H54 (cell line): Measurements from ENCODE around the gene GREM1.

Experiments used
- DNase-seq: peaks from one replicate; pipeline ENCODE4 v3.0.0; 2011; ENCODE audit warnings: low spot score, mixed read lengths; ENCODE audit not compliant: insufficient read length
- FAIRE-seq: peaks from 3 replicates; lab custom pipeline; 2011; peaks lifted over from hg19 to GRCh38; lab: Jason Lieb, UNC
- POLR2A ChIP-seq: IDR thresholded peaks from 2 replicates; pipeline ENCODE4 v1.6.1; 2011; ENCODE audit warnings: low read depth, mild to moderate bottlenecking, low read length

Gene GREM1

GRCh38 chr15:32683906-32684584, 33.8 kb upstream of the GREM1 start:
- TF ChIP-seq POLR2A: no peak
- peak; percentile 27 for FAIRE-seq
- DNase-seq: peak; percentile 53

GRCh38 chr15:32685576-32685975, 32.2 kb upstream of the GREM1 start:
- TF ChIP-seq POLR2A: no peak
- DNase-seq (no peak), FAIRE-seq (no peak)

- no peak for FAIRE-seq
- TF ChIP-seq POLR2A: no peak
Measured at GRCh38 chr15:32687556-32687955, 30.2 kb upstream of the GREM1 start.

DNA sequence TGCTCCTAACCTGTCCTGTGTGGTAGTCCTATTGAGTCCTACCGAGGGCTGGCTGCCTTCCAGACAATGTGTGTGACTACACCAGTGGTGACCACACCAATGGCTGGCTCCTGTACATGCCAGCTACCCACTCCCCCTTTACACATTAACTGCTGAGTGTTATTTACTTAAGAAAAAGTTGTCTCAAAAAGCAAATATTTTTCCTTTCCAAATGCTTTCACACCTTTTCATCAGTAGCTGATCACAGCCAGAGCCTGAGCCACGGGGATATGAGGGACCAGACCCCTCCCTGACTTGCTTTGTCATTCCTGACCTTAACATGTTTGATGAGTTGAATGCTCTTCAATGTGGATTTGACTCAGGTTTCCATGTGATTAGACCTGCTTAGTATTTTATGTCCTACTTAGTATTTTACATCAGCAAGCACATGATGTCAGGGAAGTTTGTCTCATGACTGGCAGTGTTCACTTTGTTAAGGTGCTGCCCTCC, 29.6 kb upstream of the GREM1 start:
- FAIRE-seq (no peak), DNase-seq (no peak)
- TF ChIP-seq POLR2A: no peak

More at GRCh38 chr15:32687556-32687955, 30.2 kb upstream of the GREM1 start:
- DNase-seq: no peak

GRCh38 chr15:32690941-32691688, 26.7 kb upstream of the GREM1 start:
- FAIRE-seq: no peak
- no peak for DNase-seq
- no peak for TF ChIP-seq POLR2A

DNA sequence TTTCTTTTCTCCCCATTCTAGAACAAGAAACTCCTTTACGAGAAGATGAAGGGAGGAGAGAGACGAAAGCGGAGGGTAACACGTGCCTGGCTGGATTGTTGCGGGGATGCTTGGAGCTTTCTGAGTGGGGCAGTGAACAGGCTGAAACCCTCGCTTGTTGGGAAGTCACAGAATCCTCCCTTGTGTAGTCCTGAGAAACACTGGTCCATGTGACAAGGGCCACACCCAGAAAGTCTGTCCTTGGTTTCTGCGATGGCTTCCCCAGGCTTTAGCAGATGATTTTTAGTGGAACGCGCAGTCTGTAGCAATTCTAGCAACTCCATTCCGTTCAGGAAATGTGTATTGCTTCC, 26.1 kb upstream of the GREM1 start:
- FAIRE-seq: no peak
- no peak for DNase-seq
- TF ChIP-seq POLR2A: no peak

GRCh38 chr15:32692286-32692685, 25.5 kb upstream of the GREM1 start:
- TF ChIP-seq POLR2A: no peak
- DNase-seq (no peak), FAIRE-seq (no peak)

GRCh38 chr15:32694222-32694983, 23.4 kb upstream of the GREM1 start:
- no peak for DNase-seq
- TF ChIP-seq POLR2A: no peak
- no peak for FAIRE-seq

DNA sequence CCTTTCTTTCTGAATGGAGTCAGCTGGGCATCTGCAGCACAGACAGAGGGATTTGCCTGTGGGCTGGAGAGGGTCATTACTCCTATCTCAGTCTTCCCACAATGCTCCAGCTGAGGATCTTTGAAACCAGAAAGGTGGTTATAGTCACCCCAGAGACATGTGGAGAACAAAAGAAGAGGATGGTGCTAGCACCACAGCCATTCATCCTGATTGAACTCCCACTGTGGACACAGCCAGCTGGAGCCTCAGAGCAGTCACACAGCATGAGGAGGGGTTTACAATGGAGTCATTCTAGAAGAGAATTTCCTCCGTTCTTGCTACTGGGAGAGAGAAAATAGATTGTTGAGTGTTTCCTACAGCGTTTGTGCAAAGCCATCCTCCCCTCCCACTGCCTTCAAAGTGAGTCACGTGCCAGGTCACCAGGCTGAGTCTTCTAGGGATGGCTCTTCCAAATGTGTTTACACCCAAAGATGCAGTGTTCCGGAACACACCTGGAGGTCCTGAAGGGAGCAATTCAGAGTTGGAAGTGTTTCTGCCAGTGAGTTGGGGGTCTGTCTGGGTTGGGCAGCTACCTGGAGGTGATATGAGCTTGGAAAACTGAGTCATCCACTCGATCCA, 18.9 kb upstream of the GREM1 start:
- no peak for FAIRE-seq
- no peak for DNase-seq
- no peak for TF ChIP-seq POLR2A

GRCh38 chr15:32700501-32701150, 17.2 kb upstream of the GREM1 start:
- DNase-seq: no peak
- no peak for FAIRE-seq
- TF ChIP-seq POLR2A: no peak

GRCh38 chr15:32701863-32702262, 15.9 kb upstream of the GREM1 start:
- no peak for FAIRE-seq
- no peak for DNase-seq
- TF ChIP-seq POLR2A: no peak

- FAIRE-seq (no peak), DNase-seq (no peak)
- TF ChIP-seq POLR2A: no peak
Measured at GRCh38 chr15:32704395-32704981, 13.3 kb upstream of the GREM1 start.

DNA sequence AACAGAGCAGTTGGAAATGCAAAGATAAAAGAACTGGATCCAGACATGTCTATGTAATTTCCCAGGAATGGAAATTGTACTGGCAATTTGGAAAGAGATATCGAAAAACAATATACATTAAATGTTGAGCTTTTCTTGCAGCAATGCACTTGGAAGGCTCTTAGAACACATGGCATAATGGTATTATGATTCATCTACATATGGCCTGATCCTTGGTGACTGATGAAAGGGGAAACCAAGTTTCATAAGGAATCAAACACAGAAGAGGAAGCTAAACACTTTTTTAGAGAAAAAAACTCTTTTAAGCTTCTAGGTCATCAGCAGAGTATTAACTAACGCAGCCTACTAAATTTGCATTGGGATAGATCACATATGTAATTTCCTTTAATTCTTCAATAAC, 12.4 kb upstream of the GREM1 start:
- no peak for DNase-seq
- no peak for FAIRE-seq
- TF ChIP-seq POLR2A: no peak
